ENCODE results near the gene NKPD1.

DNA sequence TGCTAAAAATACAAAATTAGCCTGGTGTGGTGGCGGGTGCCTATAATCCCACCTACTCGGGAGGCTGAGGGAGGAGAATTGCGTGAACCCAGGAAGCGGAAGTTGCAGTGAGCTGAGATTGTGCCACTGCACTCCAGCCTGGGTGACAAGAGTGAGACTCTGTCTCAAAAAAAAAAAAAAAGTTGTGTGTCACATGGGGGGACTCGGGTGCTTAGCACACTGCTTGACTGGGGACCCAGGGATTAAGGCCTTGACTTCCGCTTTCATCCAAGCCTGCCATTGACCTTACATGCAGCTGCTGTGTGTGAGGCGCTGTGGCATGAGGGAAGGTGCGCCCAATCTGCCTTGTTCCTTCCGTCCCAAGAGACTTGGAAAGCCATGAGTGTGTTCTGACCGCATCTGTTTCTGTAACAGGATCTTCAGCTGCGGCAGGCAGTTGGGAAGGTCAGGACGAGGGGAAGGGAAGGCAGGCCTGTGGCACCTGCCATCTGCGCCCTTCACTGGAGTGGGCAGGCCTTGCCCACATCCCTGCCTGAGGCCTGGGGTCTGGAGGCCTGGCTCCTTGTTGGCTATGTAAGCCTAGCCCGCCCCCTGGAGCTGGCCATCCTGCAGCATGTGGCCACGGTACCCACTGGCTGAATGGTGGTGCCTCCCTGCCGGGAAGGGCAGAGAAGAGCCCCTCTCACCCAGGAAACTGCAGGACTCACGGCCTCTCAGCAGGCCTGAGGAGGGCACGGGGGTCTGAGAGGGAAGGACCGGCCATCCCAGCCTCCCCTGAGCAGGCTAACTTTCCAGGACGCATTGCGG is 44.8 kb downstream of the NKPD1 start:
- TF ChIP-seq, protein P1, sequence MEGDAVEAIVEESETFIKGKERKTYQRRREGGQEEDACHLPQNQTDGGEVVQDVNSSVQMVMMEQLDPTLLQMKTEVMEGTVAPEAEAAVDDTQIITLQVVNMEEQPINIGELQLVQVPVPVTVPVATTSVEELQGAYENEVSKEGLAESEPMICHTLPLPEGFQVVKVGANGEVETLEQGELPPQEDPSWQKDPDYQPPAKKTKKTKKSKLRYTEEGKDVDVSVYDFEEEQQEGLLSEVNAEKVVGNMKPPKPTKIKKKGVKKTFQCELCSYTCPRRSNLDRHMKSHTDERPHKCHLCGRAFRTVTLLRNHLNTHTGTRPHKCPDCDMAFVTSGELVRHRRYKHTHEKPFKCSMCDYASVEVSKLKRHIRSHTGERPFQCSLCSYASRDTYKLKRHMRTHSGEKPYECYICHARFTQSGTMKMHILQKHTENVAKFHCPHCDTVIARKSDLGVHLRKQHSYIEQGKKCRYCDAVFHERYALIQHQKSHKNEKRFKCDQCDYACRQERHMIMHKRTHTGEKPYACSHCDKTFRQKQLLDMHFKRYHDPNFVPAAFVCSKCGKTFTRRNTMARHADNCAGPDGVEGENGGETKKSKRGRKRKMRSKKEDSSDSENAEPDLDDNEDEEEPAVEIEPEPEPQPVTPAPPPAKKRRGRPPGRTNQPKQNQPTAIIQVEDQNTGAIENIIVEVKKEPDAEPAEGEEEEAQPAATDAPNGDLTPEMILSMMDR (IDR thresholded peaks at IDR 0.05 in 8 of 11, conservative IDR thresholded peaks at IDR 0.05 in 3 of 11), result no peak
- TF ChIP-seq POLR2A (IDR thresholded peaks at IDR 0.05) (no peak), POLR2AphosphoS5 (IDR thresholded peaks at IDR 0.05) (no peak)

Data from spleen (tissue), 7 donors.